WTC11 (cell line): ENCODE data around the gene UBE2J2.

Experiments used
- FOXK1 ChIP-seq: sonication (generic); formaldehyde crosslinking; IDR thresholded peaks from 2 replicates; pipeline ENCODE4 v1.8.0; 2022; ENCODE audit warnings: mild to moderate bottlenecking, moderate library complexity, missing genetic modification reagents
- MYBL2 ChIP-seq: sonication (generic); formaldehyde crosslinking; IDR thresholded peaks from 2 replicates; pipeline ENCODE4 v1.8.1; 2023; ENCODE audit warnings: mild to moderate bottlenecking, moderate library complexity, missing genetic modification reagents
- NR1H2 ChIP-seq: sonication (generic); formaldehyde crosslinking; IDR thresholded peaks from 2 replicates; pipeline ENCODE4 v1.9.0; 2021; ENCODE audit warnings: mild to moderate bottlenecking, moderate library complexity, missing genetic modification reagents
- NR3C1 ChIP-seq: sonication (generic); formaldehyde crosslinking; conservative IDR thresholded peaks from 2 replicates; pipeline ENCODE4 v1.8.1; 2023; ENCODE audit warnings: low read depth, mild to moderate bottlenecking, missing genetic modification reagents
- RORB ChIP-seq: fragments of 250-450 bp; sonication (Bioruptor Pico); IDR thresholded peaks from 2 replicates; pipeline ENCODE4 v1.9.0; 2021; ENCODE audit warnings: mild to moderate bottlenecking
- ZNF263 ChIP-seq: sonication (generic); formaldehyde crosslinking; IDR thresholded peaks from 2 replicates; pipeline ENCODE4 v1.8.1; 2022; ENCODE audit warnings: low read depth, mild to moderate bottlenecking, moderate library complexity, missing genetic modification reagents
- TF ChIP-seq, protein P1 (sequence below): sonication (generic); formaldehyde crosslinking; IDR thresholded peaks from 2 replicates; pipeline ENCODE4 v1.8.1; 2023; ENCODE audit warnings: mild to moderate bottlenecking, missing genetic modification reagents, borderline replicate concordance
- TF ChIP-seq, protein P2 (sequence below): fragments of 200-600 bp; IDR thresholded peaks from 2 replicates; pipeline ENCODE4 v1.8.0; 2022; ENCODE audit warnings: antibody characterized with exemption
- TF ChIP-seq, protein P3 (sequence below): sonication (generic); formaldehyde crosslinking; IDR thresholded peaks from 2 replicates; pipeline ENCODE4 v1.8.0; 2022; ENCODE audit warnings: mild to moderate bottlenecking, missing genetic modification reagents

DNA sequence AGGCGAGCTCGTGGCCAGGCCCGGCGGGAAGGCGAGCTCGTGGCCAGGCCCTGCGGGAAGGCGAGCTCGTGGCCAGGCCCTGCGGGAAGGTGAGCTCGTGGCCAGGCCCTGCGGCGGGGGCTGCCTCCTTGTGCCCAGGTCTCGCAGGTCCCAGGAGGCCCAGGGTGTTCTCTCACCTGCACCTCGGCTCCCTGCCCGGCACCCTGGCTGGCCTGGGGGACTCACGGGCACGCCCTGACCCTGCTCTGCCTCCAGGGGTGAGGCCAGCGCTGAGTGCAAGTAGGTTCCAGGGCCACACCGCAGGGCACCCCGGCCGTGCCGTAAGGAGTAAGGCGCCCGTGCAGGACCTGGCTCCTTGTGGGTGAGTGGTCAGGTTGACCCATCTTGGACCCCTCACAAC, 46.3 kb downstream of the UBE2J2 start:
- TF ChIP-seq NR3C1 (CRISPR knock-in tag) (no peak), ZNF263 (CRISPR knock-in tag) (no peak), MYBL2 (CRISPR knock-in tag) (no peak), FOXK1 (no peak), NR1H2 (no peak), RORB (CRISPR knock-in tag) (no peak)
- TF ChIP-seq, protein P1, sequence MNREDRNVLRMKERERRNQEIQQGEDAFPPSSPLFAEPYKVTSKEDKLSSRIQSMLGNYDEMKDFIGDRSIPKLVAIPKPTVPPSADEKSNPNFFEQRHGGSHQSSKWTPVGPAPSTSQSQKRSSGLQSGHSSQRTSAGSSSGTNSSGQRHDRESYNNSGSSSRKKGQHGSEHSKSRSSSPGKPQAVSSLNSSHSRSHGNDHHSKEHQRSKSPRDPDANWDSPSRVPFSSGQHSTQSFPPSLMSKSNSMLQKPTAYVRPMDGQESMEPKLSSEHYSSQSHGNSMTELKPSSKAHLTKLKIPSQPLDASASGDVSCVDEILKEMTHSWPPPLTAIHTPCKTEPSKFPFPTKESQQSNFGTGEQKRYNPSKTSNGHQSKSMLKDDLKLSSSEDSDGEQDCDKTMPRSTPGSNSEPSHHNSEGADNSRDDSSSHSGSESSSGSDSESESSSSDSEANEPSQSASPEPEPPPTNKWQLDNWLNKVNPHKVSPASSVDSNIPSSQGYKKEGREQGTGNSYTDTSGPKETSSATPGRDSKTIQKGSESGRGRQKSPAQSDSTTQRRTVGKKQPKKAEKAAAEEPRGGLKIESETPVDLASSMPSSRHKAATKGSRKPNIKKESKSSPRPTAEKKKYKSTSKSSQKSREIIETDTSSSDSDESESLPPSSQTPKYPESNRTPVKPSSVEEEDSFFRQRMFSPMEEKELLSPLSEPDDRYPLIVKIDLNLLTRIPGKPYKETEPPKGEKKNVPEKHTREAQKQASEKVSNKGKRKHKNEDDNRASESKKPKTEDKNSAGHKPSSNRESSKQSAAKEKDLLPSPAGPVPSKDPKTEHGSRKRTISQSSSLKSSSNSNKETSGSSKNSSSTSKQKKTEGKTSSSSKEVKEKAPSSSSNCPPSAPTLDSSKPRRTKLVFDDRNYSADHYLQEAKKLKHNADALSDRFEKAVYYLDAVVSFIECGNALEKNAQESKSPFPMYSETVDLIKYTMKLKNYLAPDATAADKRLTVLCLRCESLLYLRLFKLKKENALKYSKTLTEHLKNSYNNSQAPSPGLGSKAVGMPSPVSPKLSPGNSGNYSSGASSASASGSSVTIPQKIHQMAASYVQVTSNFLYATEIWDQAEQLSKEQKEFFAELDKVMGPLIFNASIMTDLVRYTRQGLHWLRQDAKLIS (CRISPR knock-in tag): no peak
- TF ChIP-seq, protein P2, sequence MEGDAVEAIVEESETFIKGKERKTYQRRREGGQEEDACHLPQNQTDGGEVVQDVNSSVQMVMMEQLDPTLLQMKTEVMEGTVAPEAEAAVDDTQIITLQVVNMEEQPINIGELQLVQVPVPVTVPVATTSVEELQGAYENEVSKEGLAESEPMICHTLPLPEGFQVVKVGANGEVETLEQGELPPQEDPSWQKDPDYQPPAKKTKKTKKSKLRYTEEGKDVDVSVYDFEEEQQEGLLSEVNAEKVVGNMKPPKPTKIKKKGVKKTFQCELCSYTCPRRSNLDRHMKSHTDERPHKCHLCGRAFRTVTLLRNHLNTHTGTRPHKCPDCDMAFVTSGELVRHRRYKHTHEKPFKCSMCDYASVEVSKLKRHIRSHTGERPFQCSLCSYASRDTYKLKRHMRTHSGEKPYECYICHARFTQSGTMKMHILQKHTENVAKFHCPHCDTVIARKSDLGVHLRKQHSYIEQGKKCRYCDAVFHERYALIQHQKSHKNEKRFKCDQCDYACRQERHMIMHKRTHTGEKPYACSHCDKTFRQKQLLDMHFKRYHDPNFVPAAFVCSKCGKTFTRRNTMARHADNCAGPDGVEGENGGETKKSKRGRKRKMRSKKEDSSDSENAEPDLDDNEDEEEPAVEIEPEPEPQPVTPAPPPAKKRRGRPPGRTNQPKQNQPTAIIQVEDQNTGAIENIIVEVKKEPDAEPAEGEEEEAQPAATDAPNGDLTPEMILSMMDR: no peak
- TF ChIP-seq, protein P3, sequence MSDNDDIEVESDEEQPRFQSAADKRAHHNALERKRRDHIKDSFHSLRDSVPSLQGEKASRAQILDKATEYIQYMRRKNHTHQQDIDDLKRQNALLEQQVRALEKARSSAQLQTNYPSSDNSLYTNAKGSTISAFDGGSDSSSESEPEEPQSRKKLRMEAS: no peak
